ENCODE results near the gene CACNB1. TPM values are rescaled to one million over a fixed set of nuclear protein-coding genes. Genes with fewer than 3 reads are reported as not detected.
A peak's percentile ranks its signal among the peaks of the same experiment; 100 is the strongest.

The CACNB1 gene
- total and polyA plus RNA-seq, 2 of the 13 experiments (the other 11 are each of a cell fraction or from before 2014, with no cell fraction given): 0.75 to 1.5 TPM

DNA sequence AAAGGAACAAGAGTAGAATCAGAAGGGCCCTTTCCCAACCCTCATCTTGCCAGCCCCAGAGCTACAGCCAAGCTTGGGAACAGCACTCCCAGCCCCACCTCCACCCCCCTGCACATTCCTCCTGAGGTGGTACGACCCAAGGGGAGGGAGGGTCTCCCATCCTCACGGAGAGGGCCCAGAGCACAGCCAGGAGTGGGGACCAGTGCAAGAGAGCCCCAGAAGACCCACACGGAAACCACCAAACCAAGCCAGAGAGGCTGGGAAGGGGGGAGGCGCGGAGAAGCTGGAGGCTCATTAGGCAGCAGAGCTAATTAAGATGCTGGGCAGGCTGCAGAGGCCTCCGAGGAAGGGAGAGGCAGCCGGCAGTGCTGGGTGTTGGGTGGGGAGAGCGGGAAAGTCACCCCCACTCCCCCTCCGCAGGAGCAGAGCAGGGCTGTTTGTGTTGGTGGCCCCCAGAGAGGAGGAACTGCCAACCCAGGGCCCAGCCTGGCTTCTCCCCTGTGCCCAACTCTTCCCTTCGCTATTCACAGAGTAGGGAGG lies 2.4 kb downstream of the CACNB1 start (continued):
- TF ChIP-seq, protein P1, sequence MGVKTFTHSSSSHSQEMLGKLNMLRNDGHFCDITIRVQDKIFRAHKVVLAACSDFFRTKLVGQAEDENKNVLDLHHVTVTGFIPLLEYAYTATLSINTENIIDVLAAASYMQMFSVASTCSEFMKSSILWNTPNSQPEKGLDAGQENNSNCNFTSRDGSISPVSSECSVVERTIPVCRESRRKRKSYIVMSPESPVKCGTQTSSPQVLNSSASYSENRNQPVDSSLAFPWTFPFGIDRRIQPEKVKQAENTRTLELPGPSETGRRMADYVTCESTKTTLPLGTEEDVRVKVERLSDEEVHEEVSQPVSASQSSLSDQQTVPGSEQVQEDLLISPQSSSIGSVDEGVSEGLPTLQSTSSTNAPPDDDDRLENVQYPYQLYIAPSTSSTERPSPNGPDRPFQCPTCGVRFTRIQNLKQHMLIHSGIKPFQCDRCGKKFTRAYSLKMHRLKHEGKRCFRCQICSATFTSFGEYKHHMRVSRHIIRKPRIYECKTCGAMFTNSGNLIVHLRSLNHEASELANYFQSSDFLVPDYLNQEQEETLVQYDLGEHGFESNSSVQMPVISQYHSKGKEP (CRISPR knock-in tag; IDR thresholded peaks at IDR 0.05): no peak
- TF ChIP-seq ZNF629 (CRISPR knock-in tag; conservative IDR thresholded peaks at IDR 0.05): no peak
- TF ChIP-seq, protein P2, sequence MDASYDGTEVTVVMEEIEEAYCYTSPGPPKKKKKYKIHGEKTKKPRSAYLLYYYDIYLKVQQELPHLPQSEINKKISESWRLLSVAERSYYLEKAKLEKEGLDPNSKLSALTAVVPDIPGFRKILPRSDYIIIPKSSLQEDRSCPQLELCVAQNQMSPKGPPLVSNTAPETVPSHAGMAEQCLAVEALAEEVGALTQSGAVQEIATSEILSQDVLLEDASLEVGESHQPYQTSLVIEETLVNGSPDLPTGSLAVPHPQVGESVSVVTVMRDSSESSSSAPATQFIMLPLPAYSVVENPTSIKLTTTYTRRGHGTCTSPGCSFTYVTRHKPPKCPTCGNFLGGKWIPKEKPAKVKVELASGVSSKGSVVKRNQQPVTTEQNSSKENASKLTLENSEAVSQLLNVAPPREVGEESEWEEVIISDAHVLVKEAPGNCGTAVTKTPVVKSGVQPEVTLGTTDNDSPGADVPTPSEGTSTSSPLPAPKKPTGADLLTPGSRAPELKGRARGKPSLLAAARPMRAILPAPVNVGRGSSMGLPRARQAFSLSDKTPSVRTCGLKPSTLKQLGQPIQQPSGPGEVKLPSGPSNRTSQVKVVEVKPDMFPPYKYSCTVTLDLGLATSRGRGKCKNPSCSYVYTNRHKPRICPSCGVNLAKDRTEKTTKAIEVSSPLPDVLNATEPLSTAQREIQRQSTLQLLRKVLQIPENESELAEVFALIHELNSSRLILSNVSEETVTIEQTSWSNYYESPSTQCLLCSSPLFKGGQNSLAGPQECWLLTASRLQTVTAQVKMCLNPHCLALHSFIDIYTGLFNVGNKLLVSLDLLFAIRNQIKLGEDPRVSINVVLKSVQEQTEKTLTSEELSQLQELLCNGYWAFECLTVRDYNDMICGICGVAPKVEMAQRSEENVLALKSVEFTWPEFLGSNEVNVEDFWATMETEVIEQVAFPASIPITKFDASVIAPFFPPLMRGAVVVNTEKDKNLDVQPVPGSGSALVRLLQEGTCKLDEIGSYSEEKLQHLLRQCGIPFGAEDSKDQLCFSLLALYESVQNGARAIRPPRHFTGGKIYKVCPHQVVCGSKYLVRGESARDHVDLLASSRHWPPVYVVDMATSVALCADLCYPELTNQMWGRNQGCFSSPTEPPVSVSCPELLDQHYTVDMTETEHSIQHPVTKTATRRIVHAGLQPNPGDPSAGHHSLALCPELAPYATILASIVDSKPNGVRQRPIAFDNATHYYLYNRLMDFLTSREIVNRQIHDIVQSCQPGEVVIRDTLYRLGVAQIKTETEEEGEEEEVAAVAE (CRISPR knock-in tag; IDR thresholded peaks at IDR 0.05; ENCODE audit: borderline replicate concordance): no peak
- no peak for TF ChIP-seq NR2F6 (IDR thresholded peaks at IDR 0.05)
- no peak for TF ChIP-seq NR2F6 (CRISPR knock-in tag; IDR thresholded peaks at IDR 0.05)
- TF ChIP-seq, protein P3, sequence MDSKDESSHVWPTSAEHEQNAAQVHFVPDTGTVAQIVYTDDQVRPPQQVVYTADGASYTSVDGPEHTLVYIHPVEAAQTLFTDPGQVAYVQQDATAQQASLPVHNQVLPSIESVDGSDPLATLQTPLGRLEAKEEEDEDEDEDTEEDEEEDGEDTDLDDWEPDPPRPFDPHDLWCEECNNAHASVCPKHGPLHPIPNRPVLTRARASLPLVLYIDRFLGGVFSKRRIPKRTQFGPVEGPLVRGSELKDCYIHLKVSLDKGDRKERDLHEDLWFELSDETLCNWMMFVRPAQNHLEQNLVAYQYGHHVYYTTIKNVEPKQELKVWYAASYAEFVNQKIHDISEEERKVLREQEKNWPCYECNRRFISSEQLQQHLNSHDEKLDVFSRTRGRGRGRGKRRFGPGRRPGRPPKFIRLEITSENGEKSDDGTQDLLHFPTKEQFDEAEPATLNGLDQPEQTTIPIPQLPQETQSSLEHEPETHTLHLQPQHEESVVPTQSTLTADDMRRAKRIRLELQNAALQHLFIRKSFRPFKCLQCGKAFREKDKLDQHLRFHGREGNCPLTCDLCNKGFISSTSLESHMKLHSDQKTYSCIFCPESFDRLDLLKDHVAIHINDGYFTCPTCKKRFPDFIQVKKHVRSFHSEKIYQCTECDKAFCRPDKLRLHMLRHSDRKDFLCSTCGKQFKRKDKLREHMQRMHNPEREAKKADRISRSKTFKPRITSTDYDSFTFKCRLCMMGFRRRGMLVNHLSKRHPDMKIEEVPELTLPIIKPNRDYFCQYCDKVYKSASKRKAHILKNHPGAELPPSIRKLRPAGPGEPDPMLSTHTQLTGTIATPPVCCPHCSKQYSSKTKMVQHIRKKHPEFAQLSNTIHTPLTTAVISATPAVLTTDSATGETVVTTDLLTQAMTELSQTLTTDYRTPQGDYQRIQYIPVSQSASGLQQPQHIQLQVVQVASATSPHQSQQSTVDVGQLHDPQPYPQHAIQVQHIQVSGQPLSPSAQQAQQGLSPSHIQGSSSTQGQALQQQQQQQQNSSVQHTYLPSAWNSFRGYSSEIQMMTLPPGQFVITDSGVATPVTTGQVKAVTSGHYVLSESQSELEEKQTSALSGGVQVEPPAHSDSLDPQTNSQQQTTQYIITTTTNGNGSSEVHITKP (CRISPR knock-in tag; IDR thresholded peaks at IDR 0.05; ENCODE audit: low read depth): peak; percentile 53; the same call in 1 of the 2 replicates
- peak; percentile 24; the same call in 1 of the 2 replicates for TF ChIP-seq SP4 (CRISPR knock-in tag; IDR thresholded peaks at IDR 0.05)
- TF ChIP-seq TEAD2 (CRISPR knock-in tag; IDR thresholded peaks at IDR 0.05): no peak
